ENCODE results near the gene CEP57L1. TPM values are rescaled to one million over a fixed set of nuclear protein-coding genes. Genes with fewer than 3 reads are reported as not detected.

Gene CEP57L1
- polyA plus RNA-seq (2014; cell fraction: cytosol; rRNA removed) = 22.5 and 39.5 TPM in 2 replicates
- 26.5 and 29.0 TPM in 2 replicates for polyA plus RNA-seq (2014; cell fraction: nucleus; rRNA removed)

DNA sequence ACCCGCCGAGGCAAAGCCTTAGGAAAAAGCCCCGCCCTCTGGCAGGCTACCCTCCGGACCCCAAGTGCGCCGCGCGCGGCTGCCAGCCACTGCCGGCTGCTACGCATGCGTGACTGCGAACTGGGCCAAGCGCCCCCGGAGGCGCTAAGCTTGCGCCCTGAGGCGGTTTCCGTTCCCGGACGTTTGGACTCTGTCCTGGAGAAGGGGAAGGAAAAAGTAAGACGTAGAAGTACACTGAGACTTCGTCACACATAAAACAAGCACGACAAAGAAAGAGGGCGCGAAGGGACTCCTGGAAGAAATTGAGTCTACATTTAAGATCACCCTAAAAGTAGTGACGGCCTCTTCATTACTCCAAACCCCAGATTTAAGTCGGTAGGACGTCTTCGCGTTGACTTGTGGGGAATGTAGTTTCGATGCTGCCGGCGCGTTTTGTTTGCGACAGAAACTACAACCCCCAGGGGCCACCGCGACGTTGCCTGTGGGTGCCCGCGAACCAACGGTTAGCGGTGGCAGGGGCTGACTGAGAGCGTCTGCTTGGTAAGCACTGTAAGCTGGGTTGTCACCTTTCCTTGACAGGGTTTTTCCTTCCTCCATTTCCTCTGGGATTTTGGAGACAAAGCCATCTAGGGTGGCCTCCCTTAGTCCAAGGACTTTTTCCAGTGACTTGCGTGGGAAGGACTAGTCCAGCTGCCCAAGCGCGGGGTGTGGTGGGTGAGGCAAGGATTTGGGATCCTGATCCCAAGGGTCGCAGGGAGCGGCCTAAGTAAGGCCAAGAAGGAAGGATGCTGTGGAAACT lies at the start of gene CEP57L1:
Gene CEP57L1, plus strand, starts transcription at position 472 of the 799 bp plus-strand sequence. CDS start 49,715 bp downstream, outside the sequence.
- DNase-seq (ENCODE audit: low spot score) = peak; percentile 98

- DNase-seq (ENCODE audit: low spot score) = no peak
Observed at GRCh38 chr6:109048176-109048575, 47.1 kb upstream of the CEP57L1 start.

DNA sequence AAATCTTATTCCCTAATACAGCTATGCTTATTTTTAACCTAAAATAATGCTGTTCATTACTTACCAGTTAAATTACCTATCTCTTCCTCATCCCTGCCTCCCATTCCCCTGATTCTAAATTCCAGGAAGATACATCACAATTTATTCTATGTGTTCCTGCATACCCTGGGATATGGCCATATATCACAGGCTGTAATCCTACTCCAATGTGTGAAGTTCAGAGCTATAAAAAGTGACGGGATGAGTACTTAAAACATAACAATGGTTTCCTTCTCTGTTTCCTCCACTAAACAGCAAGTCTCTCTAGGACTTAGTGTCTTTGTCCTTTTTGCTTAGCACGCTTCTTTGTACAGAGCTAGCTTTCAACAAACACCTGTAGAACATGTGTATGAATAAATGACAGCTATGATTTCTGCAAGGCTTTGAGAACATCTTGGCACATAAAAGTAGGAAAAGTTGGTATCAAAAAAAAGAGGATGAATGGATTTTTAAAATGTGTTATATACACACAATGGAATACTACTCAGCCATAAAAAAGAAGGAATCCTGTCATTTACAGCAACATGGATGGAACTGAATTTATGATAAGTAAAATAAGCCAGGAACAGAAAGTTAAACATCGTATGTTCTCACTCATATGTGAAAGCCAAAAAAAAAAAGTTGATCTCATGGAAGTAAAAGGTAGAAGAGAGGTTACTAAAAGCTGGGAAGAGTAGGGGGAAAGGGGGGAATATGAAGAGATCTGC lies 46.5 kb upstream of the CEP57L1 start:
- DNase-seq (ENCODE audit: low spot score) = no peak

- no peak for DNase-seq (ENCODE audit: low spot score)
Observed at GRCh38 chr6:109050012-109050411, 45.3 kb upstream of the CEP57L1 start.

DNA sequence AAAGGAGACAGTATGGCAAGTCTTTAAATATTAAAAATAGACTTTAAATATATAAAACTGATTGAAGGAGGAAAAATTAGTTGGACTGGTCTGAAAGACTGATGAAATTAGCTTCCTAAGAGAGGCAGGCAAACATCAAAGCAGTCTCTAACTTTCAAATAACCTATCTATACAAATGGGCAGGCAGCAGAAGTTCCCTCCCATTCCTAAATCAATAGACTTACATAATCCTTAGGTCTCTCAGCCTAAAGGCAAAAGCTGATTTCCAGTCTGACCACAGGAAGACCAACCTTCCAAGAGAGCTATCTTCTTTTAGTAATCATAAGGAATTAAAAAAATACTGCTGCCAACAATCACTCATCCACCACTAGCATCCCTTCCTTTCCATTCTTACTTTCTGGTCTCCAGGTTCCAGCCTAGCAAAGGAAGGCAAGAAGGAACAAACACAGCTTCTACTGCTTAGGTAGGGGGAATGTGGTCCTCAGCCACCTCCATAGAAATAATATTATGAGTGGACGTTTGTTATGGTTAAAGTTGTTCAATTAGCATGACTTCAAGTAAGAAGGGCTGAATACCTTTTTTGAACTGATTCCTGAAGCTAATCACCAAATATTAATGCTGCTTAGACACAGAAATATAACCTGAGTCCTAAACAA lies 44.7 kb upstream of the CEP57L1 start:
- no peak for DNase-seq (ENCODE audit: low spot score)

- DNase-seq (ENCODE audit: low spot score) = no peak
Observed at GRCh38 chr6:109051301-109052017, 43.8 kb upstream of the CEP57L1 start.

GRCh38 chr6:109052018-109052651 lies 43.2 kb upstream of the CEP57L1 start:
- DNase-seq (ENCODE audit: low spot score) = no peak

GRCh38 chr6:109052852-109053251 lies 42.5 kb upstream of the CEP57L1 start:
- DNase-seq (ENCODE audit: low spot score) = no peak

DNA sequence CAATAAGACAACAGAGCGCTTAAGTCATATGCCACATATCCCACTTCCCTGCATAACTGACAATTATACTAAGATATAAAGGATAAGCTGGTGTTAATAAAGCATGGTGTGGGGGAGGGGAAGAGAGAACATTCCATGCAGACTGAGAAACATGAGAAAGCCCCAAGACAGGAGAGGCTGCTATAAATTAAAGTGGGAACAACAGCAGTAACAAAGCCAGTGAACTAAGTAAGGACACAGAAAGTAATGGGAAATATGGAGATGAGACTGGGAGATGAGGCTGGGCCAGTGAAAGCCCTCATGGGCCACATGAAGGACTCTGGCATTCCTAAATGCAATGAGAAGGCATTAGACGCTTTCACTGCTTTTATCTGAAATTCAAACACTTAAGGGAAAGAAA lies 42.0 kb upstream of the CEP57L1 start:
- DNase-seq (ENCODE audit: low spot score) = no peak

DNA sequence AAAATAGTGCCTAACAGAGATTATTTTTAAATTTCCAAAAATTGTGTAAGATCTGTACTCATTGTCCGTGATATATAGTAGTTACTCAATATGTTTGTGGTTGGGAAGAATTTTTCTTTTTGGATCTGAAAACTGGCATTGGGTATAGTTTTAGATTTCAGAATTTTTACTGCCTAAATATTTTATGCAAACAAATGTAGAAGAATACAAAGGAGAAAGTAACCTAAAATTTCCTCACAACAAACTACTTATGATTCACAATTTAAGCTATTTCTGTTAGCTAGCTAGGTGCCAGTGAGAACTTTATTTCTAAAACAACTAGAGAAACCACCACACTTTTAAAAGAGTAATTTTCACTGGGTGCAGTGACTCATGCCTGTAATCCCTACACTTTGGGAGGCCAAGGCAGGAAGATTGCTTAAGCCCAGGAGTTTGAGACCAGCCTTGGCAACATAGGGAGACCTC lies 39.5 kb upstream of the CEP57L1 start:
- DNase-seq (ENCODE audit: low spot score) = no peak

DNA sequence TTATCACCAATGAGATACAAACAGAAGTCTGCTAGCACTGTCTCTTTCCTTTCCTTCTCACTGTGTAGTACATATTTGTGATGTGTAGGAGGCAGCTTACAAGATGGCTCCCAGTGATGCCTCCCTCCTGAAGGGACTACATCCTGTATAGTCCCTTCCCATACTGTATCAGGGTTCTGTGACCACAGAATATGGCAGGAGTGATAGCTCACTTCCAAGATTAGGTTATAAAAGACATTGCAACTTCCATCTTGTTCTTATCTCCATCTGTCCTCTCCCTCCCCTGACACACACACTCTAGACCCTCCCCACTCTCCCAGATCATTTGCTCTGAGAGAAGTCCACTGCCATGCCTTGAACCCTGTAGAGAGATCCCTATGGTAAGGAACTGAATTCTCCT lies 38.6 kb upstream of the CEP57L1 start:
- DNase-seq (ENCODE audit: low spot score) = no peak

GRCh38 chr6:109058620-109059019 lies 36.7 kb upstream of the CEP57L1 start:
- no peak for DNase-seq (ENCODE audit: low spot score)

DNA sequence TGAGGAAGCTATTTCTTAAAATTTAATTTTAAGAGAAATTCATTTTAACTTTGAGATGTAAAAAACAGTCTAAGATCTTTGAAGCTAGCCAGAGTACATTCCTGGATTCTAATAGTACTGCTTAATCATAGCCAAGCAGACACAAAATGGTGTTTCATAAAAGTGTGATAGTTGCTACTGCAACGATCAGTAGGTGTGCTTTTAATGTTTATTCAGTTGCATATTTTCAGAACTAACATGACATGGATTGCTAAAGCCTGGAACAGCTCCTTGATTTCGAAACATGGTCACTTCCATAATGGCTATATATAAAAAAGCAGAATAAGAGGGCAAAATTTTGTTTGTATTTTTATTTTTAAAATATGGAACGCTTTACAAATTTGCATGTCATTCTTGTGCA lies 36.2 kb upstream of the CEP57L1 start:
- no peak for DNase-seq (ENCODE audit: low spot score)

- no peak for DNase-seq (ENCODE audit: low spot score)
Observed at GRCh38 chr6:109059571-109060021, 35.7 kb upstream of the CEP57L1 start.

GRCh38 chr6:109060571-109060970 lies 34.7 kb upstream of the CEP57L1 start:
- DNase-seq (ENCODE audit: low spot score) = no peak

DNA sequence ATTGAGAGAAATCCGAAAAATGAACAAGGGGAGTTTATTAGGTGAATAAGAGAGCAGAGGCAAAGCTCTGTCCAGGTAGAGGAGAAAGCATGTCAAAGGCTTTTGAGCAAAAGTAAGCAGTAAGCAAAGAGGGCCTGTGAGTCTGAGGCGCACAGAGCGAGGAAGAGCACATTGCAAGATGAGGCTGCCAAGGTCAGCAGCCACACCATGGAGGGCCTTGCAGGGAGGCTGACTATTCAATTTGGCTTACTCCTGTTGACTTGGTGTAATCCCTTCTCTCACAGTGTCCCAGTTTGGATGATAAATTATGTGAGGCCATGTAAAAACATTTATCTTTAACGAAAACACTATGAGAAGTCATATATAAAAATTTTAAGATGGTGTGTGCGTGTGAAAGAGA lies 33.1 kb upstream of the CEP57L1 start:
- DNase-seq (ENCODE audit: low spot score) = no peak

DNA sequence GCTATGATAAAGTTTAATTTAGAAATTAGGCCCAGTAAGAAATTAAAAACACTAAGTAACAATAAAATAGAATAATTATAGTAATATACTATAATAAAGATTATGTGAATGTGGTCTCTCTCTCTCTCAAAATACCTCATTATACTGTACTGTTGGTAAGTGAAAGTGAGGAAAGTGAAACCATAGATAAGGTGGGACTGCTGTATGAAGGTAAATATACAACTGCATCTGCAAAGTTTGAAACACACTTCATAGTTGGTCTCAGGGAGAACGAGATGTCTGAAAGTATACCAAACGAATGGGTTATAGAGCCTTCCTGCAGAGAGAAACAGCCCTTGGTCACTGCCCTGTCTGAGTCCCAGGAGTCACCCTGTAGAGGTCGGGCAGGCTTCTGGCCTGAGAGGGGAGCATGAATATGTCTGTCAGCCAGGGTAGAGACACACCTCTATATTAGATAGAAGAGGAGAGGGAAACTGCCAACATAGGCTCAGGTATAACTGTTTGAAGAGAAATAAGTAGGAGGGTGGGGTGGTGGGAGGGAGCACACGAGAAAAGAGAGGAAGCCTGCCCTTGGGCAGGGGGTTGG lies 32.4 kb upstream of the CEP57L1 start:
- DNase-seq (ENCODE audit: low spot score) = no peak

GRCh38 chr6:109069746-109070145 lies 25.6 kb upstream of the CEP57L1 start:
- no peak for DNase-seq (ENCODE audit: low spot score)

DNA sequence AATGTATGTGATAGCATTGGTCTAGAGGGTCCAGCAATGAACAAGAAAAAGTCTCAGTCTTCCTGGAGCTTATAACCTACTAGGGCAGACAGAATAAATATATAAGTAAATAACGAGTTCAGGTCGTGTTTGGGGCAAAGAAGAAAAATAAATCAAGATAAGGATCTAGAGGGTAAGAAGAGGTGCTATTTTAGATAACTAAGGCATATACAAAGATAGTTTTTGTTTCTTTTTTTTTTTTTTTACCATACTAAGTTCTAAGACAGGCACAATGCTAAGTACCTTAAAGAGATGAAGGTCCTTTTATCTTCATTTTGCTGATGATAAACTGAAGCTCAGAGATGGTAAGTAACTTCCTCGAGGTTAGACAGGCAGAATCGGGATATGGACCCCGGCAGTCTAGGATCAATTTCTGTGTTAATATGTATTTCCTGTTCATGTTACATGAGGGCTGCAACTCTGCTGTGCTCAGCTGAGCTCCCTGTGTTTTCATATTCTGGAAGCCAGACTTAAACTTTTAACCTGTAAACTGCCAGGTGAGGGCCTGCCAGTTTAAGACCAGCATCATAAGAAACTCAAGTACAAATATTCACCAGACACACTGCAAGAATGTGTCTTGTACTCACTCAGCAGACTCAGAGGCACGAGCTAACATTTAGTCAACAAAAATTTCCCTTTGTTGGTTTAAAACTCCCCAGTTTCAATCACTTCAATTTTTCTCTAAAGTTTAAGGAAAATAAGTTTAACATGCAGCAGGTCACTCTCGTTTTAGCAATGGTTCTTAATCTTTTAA lies 24.0 kb upstream of the CEP57L1 start:
- DNase-seq (ENCODE audit: low spot score) = no peak

All from SK-N-DZ (cell line).